Trophoblast cell (in vitro differentiated cells and primary cell): ENCODE results near the gene NMNAT3.

Experiments used
- DNase-seq, 2 donors: peaks; one replicate each; pipeline ENCODE4 v3.0.0-alpha.2; 2016
- H2AFZ ChIP-seq: 2 replicates; pipeline ENCODE4 v1.6.1; 2013; ENCODE audit warnings: low read length, moderate library complexity, mild to moderate bottlenecking; ENCODE audit not compliant: insufficient read depth, poor library complexity
- H2AK5ac ChIP-seq: 2 replicates; pipeline ENCODE4 v1.6.1; 2013; ENCODE audit warnings: mild to moderate bottlenecking, low read length
- H2BK120ac ChIP-seq: 2 replicates; pipeline ENCODE4 v1.6.1; 2013; ENCODE audit warnings: low read length, mild to moderate bottlenecking, moderate library complexity; ENCODE audit not compliant: insufficient read depth, poor library complexity
- H2BK12ac ChIP-seq: 2 replicates; pipeline ENCODE4 v1.6.1; 2013; ENCODE audit warnings: mild to moderate bottlenecking, low read length, moderate library complexity
- H2BK5ac ChIP-seq: 2 replicates; pipeline ENCODE4 v1.6.1; 2013; ENCODE audit warnings: low read length, low read depth, moderate library complexity, mild to moderate bottlenecking; ENCODE audit not compliant: poor library complexity
- H3K14ac ChIP-seq: 2 replicates; pipeline ENCODE4 v1.6.1; 2013; ENCODE audit warnings: mild to moderate bottlenecking, low read length
- H3K18ac ChIP-seq: 2 replicates; pipeline ENCODE4 v1.6.1; 2013; ENCODE audit warnings: mild to moderate bottlenecking, low read length
- H3K23ac ChIP-seq: 2 replicates; pipeline ENCODE4 v1.6.1; 2013; ENCODE audit warnings: low read length
- H3K27ac ChIP-seq: 2 replicates; pipeline ENCODE4 v1.5.1; 2013; ENCODE audit warnings: low read depth, mild to moderate bottlenecking, inconsistent platforms, low read length, moderate library complexity
- H3K27me3 ChIP-seq: 2 replicates; pipeline ENCODE4 v1.6.1; 2013; ENCODE audit warnings: inconsistent platforms, mild to moderate bottlenecking, low read length, moderate library complexity; ENCODE audit not compliant: insufficient read depth
- H3K36me3 ChIP-seq, 2 experiments: 1 replicate in 1 of 2; 2 replicates in 1 of 2; pipeline ENCODE4 v1.6.1; 2013; ENCODE audit warnings: low read length in 2 of 2, mild to moderate bottlenecking in 2 of 2, moderate library complexity in 1 of 2; ENCODE audit not compliant: insufficient read depth in 2 of 2, control insufficient read depth in 1 of 2
- H3K4ac ChIP-seq: 2 replicates; pipeline ENCODE4 v1.6.1; 2013; ENCODE audit warnings: low read depth, mild to moderate bottlenecking, low read length, moderate library complexity
- H3K4me1 ChIP-seq, 2 experiments: 1 replicate in 1 of 2; 2 replicates in 1 of 2; pipeline ENCODE4 v1.6.1; 2013; ENCODE audit warnings: low read length in 2 of 2, mild to moderate bottlenecking in 2 of 2, moderate library complexity in 1 of 2; ENCODE audit not compliant: insufficient read depth in 2 of 2, control insufficient read depth in 1 of 2
- H3K4me2 ChIP-seq: 2 replicates; pipeline ENCODE4 v1.6.1; 2013; ENCODE audit warnings: inconsistent platforms, mild to moderate bottlenecking, low read length, moderate library complexity
- H3K4me3 ChIP-seq: 2 replicates; pipeline ENCODE4 v1.5.1; 2013; ENCODE audit warnings: mild to moderate bottlenecking, low read depth, low read length, inconsistent platforms
- H3K79me1 ChIP-seq: one replicate; pipeline ENCODE4 v1.6.1; 2013; ENCODE audit warnings: low read length
- H3K79me2 ChIP-seq: 2 replicates; pipeline ENCODE4 v1.6.1; 2013; ENCODE audit warnings: low read length, mild to moderate bottlenecking; ENCODE audit not compliant: control insufficient read depth, insufficient read depth, poor library complexity
- H3K9ac ChIP-seq: 2 replicates; pipeline ENCODE4 v1.6.1; 2013; ENCODE audit warnings: mild to moderate bottlenecking, low read length
- H3K9me3 ChIP-seq: 2 replicates; pipeline ENCODE4 v1.6.1; 2013; ENCODE audit warnings: low read depth, mild to moderate bottlenecking, control low read depth, inconsistent platforms, low read length; ENCODE audit not compliant: insufficient read depth
- H4K12ac ChIP-seq: 2 replicates; pipeline ENCODE4 v1.6.1; 2013; ENCODE audit warnings: low read depth, mild to moderate bottlenecking, low read length, moderate library complexity
- H4K8ac ChIP-seq: 2 replicates; pipeline ENCODE4 v1.6.1; 2013; ENCODE audit warnings: low read depth, mild to moderate bottlenecking, low read length, moderate library complexity
- H4K91ac ChIP-seq: one replicate; pipeline ENCODE4 v1.6.1; 2013; ENCODE audit warnings: low read depth, mild to moderate bottlenecking, low read length, moderate library complexity
- WGBS: extraction: QIAGEN DNeasy Blood & Tissue Kit; methylation state at CpG from one replicate; pipeline ENCODE4 v1.1.7; 2013; ENCODE audit warnings: missing lambda C conversion rate; ENCODE audit not compliant: insufficient read length, insufficient coverage; ENCODE audit errors: extremely low coverage; 5-methylcytosine and 5-hydroxymethylcytosine counted together

NMNAT3 gene

DNA sequence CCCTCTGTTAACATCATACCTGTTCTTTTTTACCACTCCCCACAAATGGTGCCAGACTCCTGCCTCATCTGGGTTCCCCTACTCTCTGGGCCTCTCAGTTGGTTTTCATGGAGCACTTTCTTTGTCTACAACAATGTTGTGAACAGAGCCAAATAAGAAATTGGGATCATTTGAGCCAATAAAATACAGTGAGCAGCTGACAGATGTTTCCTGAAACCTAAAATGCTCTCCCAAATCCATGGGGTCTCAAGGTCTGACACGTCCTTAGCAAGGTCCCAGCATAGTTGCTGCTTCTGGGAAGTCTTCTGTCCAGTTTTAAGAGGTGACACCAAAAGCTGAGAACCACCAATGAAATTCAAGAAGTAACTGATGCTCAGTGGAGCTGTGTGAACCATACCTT lies 1.7 kb downstream of the NMNAT3 start:
- Histone ChIP-seq H4K12ac (no peak overlapping the region), H3K18ac (no peak overlapping the region), H2AK5ac (no peak overlapping the region), H3K27me3 (peaks cover 4% of the 10 kb centered on the region), H3K4ac (no peak overlapping the region), H3K79me2 (no peaks in the 10 kb centered on the region), H3K4me1 (peaks cover 1 to 5% of the 10 kb centered on the region in 2 experiments), H2BK12ac (no peak overlapping the region), H3K79me1 (no peaks in the 10 kb centered on the region), H2BK5ac (no peak overlapping the region), H4K91ac (no peak overlapping the region), H3K14ac (no peak overlapping the region), H3K4me2 (no peak overlapping the region), H3K9me3 (peaks cover 3% of the 10 kb centered on the region), H3K23ac (no peak overlapping the region), H3K27ac (no peak overlapping the region), H2BK120ac (no peak overlapping the region), H2AFZ (no peak overlapping the region), H3K9ac (no peak overlapping the region), H4K8ac (no peak overlapping the region), H3K36me3 (no peaks in the 10 kb centered on the region), H3K4me3 (no peak overlapping the region)
- no CpG with 5 or more reads among the region's 1 CpG for WGBS
- no peak for DNase-seq

- no CpG with 5 or more reads among the region's 2 CpGs for WGBS
Observed at GRCh38 chr3:139675327-139675726, 2.4 kb downstream of the NMNAT3 start.

DNA sequence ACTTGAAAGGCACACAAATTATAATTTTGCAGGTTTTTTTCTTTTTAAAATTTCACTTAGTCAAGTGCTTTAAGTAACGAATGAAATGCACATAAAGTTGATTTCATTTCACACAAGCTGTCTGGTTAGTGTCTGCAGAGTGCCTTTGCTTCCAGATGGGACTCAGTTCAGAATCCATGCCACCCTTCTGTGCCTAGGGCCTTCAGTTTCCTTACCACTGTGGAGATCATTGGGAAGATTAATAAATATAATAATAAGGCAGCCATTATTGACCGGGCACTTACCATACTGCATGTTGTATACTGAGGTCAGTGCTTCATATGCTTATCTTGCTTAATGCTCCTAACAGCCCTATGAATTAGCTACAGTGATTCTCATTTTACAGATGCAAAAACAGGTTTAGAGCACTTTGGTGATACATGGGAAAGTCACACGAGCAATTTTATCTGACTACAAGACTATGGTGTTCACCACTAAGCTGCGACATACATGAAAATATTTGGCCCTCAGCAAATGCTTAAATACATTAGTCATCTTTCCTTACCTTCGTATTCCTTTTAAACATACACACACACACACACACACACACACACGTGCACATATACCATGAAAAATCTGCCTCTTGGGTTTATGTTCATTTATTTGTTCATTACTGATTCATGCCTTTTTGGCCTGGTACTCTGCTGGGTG lies 3.1 kb downstream of the NMNAT3 start:
- Histone ChIP-seq H2BK12ac (no peak overlapping the region), H3K4me3 (no peak overlapping the region), H2AFZ (no peak overlapping the region), H4K8ac (no peak overlapping the region), H3K79me1 (no peaks in the 10 kb centered on the region), H3K27ac (no peak overlapping the region), H4K12ac (no peak overlapping the region), H3K14ac (no peak overlapping the region), H3K18ac (no peak overlapping the region), H4K91ac (no peak overlapping the region), H3K79me2 (no peaks in the 10 kb centered on the region), H3K23ac (no peak overlapping the region), H3K4ac (no peak overlapping the region), H3K9ac (no peak overlapping the region), H2BK120ac (no peak overlapping the region), H3K4me1 (peaks cover 1 to 5% of the 10 kb centered on the region in 2 experiments), H3K9me3 (peaks cover 3% of the 10 kb centered on the region), H2BK5ac (no peak overlapping the region), H3K27me3 (peaks cover 4% of the 10 kb centered on the region), H3K4me2 (no peak overlapping the region), H3K36me3 (no peaks in the 10 kb centered on the region), H2AK5ac (no peak overlapping the region)
- DNase-seq, result peak; percentile 64 to 94
- WGBS, result no CpG with 5 or more reads among the region's 6 CpGs

More at GRCh38 chr3:139675327-139675726, 2.4 kb downstream of the NMNAT3 start:
- no peak overlapping the region for H3K4me3 ChIP-seq
- H3K4me1 ChIP-seq, result peaks cover 1 to 5% of the 10 kb centered on the region in 2 experiments
- H3K9me3 ChIP-seq, result peaks cover 3% of the 10 kb centered on the region
- H3K79me1 ChIP-seq, result no peaks in the 10 kb centered on the region
- peaks cover 4% of the 10 kb centered on the region for H3K27me3 ChIP-seq
- no peaks in the 10 kb centered on the region for H3K36me3 ChIP-seq
- no peak overlapping the region for H3K18ac ChIP-seq
- H4K12ac ChIP-seq, result no peak overlapping the region
- no peak overlapping the region for H2BK5ac ChIP-seq
- H3K23ac ChIP-seq, result no peak overlapping the region
- H3K4me2 ChIP-seq, result no peak overlapping the region
- H2BK120ac ChIP-seq, result no peak overlapping the region
- no peak overlapping the region for H2AK5ac ChIP-seq
- no peak overlapping the region for H3K27ac ChIP-seq
- DNase-seq, result no peak
- no peak overlapping the region for H4K8ac ChIP-seq
- no peak overlapping the region for H4K91ac ChIP-seq
- H3K14ac ChIP-seq, result no peak overlapping the region
- H2AFZ ChIP-seq, result no peak overlapping the region
- H3K79me2 ChIP-seq, result no peaks in the 10 kb centered on the region
- no peak overlapping the region for H2BK12ac ChIP-seq
- no peak overlapping the region for H3K9ac ChIP-seq
- H3K4ac ChIP-seq, result no peak overlapping the region

DNA sequence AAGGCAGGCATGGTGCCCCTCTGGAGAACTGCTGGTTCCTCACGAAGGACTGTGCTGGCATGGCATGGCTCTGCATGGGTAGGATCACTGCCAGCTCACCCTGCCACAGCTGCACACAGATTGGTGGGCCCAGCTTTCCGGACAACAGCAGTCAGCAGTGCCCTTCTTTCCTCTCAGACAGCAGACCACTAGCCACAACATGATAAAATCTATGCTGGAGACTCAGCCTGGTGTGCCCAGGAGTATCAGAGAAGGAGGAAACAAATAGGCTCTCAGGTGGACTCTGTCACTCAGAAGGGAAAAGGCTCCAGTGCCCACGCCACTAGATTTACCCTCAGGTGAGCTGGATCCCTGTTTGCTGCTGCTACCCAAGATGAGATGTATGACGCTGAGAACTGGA lies 4.9 kb downstream of the NMNAT3 start:
- no peak overlapping the region for H2BK12ac ChIP-seq
- H2AK5ac ChIP-seq, result no peak overlapping the region
- no peak overlapping the region for H3K27ac ChIP-seq
- peaks cover 4% of the 10 kb centered on the region for H3K27me3 ChIP-seq
- H3K18ac ChIP-seq, result no peak overlapping the region
- H3K79me2 ChIP-seq, result no peaks in the 10 kb centered on the region
- no peak overlapping the region for H3K14ac ChIP-seq
- H2BK120ac ChIP-seq, result no peak overlapping the region
- H3K4ac ChIP-seq, result no peak overlapping the region
- H3K9me3 ChIP-seq, result peaks cover 3% of the 10 kb centered on the region
- no peak overlapping the region for H4K12ac ChIP-seq
- H3K4me1 ChIP-seq, result peaks cover 1 to 5% of the 10 kb centered on the region in 2 experiments
- H3K23ac ChIP-seq, result no peak overlapping the region
- H2BK5ac ChIP-seq, result no peak overlapping the region
- WGBS, result no CpG with 5 or more reads among the region's 4 CpGs
- H3K9ac ChIP-seq, result no peak overlapping the region
- H3K79me1 ChIP-seq, result no peaks in the 10 kb centered on the region
- no peak overlapping the region for H2AFZ ChIP-seq
- H4K91ac ChIP-seq, result no peak overlapping the region
- H3K4me2 ChIP-seq, result no peak overlapping the region
- H3K4me3 ChIP-seq, result no peak overlapping the region
- no peak for DNase-seq
- no peak overlapping the region for H4K8ac ChIP-seq
- H3K36me3 ChIP-seq, result no peaks in the 10 kb centered on the region
